Measurements from ENCODE around the gene GFAP.

GFAP gene

DNA sequence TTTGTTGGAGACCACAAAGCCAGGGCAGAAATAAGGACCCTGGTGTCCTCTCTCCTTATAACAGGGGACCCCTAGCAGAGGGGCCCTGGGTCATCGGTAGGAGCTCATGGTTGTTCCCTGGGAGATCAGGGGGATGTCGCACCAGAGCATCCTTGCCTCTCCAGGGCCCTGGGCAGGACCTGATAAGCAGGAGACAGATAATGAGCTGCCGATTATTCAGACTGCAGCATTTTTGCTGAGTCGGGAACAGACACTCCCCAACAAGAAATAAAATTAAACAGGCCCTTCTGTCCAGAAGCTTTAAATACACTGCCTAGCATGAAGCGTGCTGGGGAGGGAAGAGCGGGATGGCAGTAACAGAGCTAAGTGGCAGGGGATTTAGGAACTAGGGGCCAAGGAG, 15.4 kb upstream of the GFAP start (continued):
- TF ChIP-seq, protein P1, sequence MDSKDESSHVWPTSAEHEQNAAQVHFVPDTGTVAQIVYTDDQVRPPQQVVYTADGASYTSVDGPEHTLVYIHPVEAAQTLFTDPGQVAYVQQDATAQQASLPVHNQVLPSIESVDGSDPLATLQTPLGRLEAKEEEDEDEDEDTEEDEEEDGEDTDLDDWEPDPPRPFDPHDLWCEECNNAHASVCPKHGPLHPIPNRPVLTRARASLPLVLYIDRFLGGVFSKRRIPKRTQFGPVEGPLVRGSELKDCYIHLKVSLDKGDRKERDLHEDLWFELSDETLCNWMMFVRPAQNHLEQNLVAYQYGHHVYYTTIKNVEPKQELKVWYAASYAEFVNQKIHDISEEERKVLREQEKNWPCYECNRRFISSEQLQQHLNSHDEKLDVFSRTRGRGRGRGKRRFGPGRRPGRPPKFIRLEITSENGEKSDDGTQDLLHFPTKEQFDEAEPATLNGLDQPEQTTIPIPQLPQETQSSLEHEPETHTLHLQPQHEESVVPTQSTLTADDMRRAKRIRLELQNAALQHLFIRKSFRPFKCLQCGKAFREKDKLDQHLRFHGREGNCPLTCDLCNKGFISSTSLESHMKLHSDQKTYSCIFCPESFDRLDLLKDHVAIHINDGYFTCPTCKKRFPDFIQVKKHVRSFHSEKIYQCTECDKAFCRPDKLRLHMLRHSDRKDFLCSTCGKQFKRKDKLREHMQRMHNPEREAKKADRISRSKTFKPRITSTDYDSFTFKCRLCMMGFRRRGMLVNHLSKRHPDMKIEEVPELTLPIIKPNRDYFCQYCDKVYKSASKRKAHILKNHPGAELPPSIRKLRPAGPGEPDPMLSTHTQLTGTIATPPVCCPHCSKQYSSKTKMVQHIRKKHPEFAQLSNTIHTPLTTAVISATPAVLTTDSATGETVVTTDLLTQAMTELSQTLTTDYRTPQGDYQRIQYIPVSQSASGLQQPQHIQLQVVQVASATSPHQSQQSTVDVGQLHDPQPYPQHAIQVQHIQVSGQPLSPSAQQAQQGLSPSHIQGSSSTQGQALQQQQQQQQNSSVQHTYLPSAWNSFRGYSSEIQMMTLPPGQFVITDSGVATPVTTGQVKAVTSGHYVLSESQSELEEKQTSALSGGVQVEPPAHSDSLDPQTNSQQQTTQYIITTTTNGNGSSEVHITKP (tag by site-specific recombination; IDR thresholded peaks at IDR 0.05): no peak
- no peak for TF ChIP-seq ZNF626 (tag by site-specific recombination; IDR thresholded peaks at IDR 0.05)

DNA sequence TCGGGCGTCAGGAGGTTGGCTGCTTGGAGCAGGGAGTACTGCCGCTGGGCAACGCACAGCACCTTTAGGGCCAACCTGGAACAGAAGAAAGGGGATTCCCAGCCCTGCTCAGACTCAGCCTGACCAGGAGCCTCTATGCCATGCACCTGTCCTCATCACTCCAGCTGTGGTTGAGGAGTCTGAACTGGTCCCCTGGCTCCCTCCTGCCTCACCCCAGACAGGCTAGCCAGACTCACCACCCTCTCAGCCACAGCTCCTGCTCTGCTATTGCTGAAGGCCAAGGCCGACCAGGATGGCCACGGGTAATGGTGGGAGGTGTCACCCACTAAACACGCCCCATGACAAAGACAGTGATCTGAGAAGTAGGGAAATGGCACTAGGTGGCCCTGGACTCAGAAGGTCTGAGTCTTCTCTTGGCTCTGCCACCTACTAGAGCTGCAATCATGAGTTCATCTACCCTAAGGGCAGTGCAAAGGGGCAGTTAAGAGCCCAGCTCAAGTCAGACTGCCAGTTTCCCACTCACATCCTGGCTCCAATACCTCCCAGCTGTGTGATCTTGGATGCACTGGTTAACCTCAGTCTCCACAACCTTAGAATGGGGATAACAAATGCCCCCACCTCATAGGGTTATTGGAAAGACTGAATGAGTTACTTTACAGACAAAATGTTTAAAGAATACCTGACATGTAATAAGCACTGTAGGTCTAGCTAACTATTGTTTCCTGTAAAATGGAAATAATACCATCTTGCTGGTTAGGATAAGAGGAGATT, 13.8 kb upstream of the GFAP start:
- Histone ChIP-seq H3K9me3 (ENCODE audit: control insufficient read depth, insufficient read depth, low read depth, low read length) (no peaks in the 10 kb centered on the region), H3K4me3 (ENCODE audit: low read depth, low read length) (no peak overlapping the region), H3K36me3 (ENCODE audit: control insufficient read depth in 2 of 2, insufficient read depth in 1 of 2, low read length in 2 of 2) (peaks cover 62 to 89% of the 10 kb centered on the region in 2 experiments), H3K27ac (ENCODE audit: extremely low read depth, low read depth, low read length) (no peak overlapping the region), H3K4me1 (ENCODE audit: control insufficient read depth, insufficient read depth, low read length) (no peaks in the 10 kb centered on the region; the same call in 1 of the 2 replicates)
- CTCF ChIA-PET: interaction anchor here (0.6 to 4.9 kb wide), 2 partner anchors 9 to 202 kb away, joined by 3 to 41 read pairs; no protein-coding TSS in a partner anchor
- POLR2A ChIA-PET: interaction anchor here (0.9 to 1.3 kb wide), 3 partner anchors 9 to 18 kb away, joined by 3 read pairs; partner anchors contain the start of gene KIF18B
- no peak for TF ChIP-seq ZNF621 (tag by site-specific recombination; IDR thresholded peaks at IDR 0.05)
- TF ChIP-seq ZNF585B (tag by site-specific recombination; IDR thresholded peaks at IDR 0.05): no peak
- no peak for TF ChIP-seq ZNF560 (tag by site-specific recombination; IDR thresholded peaks at IDR 0.05; ENCODE audit: borderline replicate concordance)
- peak; percentile 33; the same call in 1 of the 2 replicates for TF ChIP-seq ZNF600 (tag by site-specific recombination; IDR thresholded peaks at IDR 0.05)
- TF ChIP-seq ZNF302 (tag by site-specific recombination; IDR thresholded peaks at IDR 0.05; ENCODE audit: low read depth): no peak

DNA sequence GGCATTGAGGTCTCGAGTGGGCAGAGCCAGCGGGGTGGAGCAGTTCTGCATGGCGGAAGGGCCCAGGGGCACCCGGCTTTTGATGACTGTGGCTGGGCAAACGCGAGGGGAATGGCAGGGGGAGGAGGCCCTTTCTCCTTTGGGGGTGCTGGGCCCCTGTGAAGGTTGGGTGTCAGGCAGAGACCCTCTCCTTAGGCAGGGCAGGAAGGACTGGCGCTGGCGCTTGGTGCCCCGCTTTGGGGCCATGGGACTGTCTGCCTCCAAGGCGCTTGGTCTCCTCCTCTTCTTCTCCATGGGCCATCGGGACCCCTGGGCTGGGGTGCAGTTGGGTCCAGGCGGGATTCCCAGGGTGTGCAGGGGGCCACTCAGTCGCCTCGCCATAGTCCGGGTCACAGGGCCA, 12.8 kb upstream of the GFAP start:
- no peak overlapping the region for H3K4me3 ChIP-seq (ENCODE audit: low read depth, low read length)
- 0 out of 2 replicates have a peak overlapping the region, but pooled peaks have one; percentile 24 for H3K27ac ChIP-seq (ENCODE audit: extremely low read depth, low read depth, low read length)
- H3K9me3 ChIP-seq (ENCODE audit: control insufficient read depth, insufficient read depth, low read depth, low read length): no peaks in the 10 kb centered on the region
- H3K4me1 ChIP-seq (ENCODE audit: control insufficient read depth, insufficient read depth, low read length): no peaks in the 10 kb centered on the region; the same call in 1 of the 2 replicates
- TF ChIP-seq, protein P2, sequence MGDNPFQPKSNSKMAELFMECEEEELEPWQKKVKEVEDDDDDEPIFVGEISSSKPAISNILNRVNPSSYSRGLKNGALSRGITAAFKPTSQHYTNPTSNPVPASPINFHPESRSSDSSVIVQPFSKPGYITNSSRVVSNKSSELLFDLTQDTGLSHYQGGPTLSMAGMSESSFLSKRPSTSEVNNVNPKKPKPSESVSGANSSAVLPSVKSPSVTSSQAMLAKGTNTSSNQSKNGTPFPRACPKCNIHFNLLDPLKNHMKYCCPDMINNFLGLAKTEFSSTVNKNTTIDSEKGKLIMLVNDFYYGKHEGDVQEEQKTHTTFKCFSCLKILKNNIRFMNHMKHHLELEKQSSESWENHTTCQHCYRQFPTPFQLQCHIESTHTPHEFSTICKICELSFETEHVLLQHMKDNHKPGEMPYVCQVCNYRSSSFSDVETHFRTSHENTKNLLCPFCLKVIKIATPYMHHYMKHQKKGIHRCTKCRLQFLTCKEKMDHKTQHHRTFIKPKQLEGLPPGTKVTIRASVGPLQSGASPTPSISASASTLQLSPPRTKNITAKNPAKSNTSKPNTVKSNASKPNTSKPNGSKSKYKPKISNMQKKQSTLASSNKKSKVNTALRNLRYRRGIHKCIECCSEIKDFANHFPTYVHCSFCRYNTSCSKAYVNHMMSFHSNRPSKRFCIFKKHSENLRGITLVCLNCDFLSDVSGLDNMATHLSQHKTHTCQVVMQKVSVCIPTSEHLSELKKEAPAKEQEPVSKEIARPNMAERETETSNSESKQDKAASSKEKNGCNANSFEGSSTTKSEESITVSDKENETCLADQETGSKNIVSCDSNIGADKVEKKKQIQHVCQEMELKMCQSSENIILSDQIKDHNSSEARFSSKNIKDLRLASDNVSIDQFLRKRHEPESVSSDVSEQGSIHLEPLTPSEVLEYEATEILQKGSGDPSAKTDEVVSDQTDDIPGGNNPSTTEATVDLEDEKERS (tag by site-specific recombination; IDR thresholded peaks at IDR 0.05): no peak
- TF ChIP-seq SP3 (tag by site-specific recombination; IDR thresholded peaks at IDR 0.05) (no peak), ZNF132 (tag by site-specific recombination; IDR thresholded peaks at IDR 0.05; ENCODE audit: borderline replicate concordance) (no peak), ZNF169 (tag by site-specific recombination; IDR thresholded peaks at IDR 0.05) (no peak), GLIS2 (tag by site-specific recombination; IDR thresholded peaks at IDR 0.05) (peak; percentile 28; the same call in 1 of the 2 replicates), ZNF529 (tag by site-specific recombination; IDR thresholded peaks at IDR 0.05; ENCODE audit: insufficient replicate concordance) (no peak), WT1 (tag by site-specific recombination; IDR thresholded peaks at IDR 0.05) (no peak), ZFP3 (tag by site-specific recombination; IDR thresholded peaks at IDR 0.05; ENCODE audit: low read depth) (no peak), MEIS1 (CRISPR knock-in tag; IDR thresholded peaks at IDR 0.05; ENCODE audit: borderline replicate concordance) (no peak)
- TF ChIP-seq, protein P3, sequence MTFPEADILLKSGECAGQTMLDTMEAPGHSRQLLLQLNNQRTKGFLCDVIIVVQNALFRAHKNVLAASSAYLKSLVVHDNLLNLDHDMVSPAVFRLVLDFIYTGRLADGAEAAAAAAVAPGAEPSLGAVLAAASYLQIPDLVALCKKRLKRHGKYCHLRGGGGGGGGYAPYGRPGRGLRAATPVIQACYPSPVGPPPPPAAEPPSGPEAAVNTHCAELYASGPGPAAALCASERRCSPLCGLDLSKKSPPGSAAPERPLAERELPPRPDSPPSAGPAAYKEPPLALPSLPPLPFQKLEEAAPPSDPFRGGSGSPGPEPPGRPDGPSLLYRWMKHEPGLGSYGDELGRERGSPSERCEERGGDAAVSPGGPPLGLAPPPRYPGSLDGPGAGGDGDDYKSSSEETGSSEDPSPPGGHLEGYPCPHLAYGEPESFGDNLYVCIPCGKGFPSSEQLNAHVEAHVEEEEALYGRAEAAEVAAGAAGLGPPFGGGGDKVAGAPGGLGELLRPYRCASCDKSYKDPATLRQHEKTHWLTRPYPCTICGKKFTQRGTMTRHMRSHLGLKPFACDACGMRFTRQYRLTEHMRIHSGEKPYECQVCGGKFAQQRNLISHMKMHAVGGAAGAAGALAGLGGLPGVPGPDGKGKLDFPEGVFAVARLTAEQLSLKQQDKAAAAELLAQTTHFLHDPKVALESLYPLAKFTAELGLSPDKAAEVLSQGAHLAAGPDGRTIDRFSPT (tag by site-specific recombination; IDR thresholded peaks at IDR 0.05): peak; percentile 13; the same call in 1 of the 2 replicates
- TF ChIP-seq, protein P4, sequence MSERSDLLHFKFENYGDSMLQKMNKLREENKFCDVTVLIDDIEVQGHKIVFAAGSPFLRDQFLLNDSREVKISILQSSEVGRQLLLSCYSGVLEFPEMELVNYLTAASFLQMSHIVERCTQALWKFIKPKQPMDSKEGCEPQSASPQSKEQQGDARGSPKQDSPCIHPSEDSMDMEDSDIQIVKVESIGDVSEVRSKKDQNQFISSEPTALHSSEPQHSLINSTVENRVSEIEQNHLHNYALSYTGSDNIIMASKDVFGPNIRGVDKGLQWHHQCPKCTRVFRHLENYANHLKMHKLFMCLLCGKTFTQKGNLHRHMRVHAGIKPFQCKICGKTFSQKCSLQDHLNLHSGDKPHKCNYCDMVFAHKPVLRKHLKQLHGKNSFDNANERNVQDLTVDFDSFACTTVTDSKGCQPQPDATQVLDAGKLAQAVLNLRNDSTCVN (tag by site-specific recombination; optimal IDR thresholded peaks at IDR 0.05): no peak
- POLR2A ChIA-PET: interaction anchor here (1.3 kb wide), 1 partner anchor 124 kb away, joined by 4 read pairs; the partner anchor contains the start of gene DCAKD
- CTCF ChIA-PET: interaction anchor here (0.9 to 1.7 kb wide), 2 partner anchors 8 to 10 kb away, joined by 4 to 8 read pairs; no protein-coding TSS in a partner anchor
- peaks cover 53 to 79% of the 10 kb centered on the region in 2 experiments for H3K36me3 ChIP-seq (ENCODE audit: control insufficient read depth in 2 of 2, insufficient read depth in 1 of 2, low read length in 2 of 2)

Data from HEK293 (cell line).